HG03025 (cell line): ENCODE measurements around the gene CSRP3.

Experiments used
- ATAC-seq: cut with Tn5 transposase; IDR thresholded peaks from one replicate; pipeline ENCODE4 v1.9.1; 2021; ENCODE audit warnings: mild to moderate bottlenecking, moderate library complexity; ENCODE audit not compliant: unreplicated experiment, low FRiP score

Gene CSRP3

DNA sequence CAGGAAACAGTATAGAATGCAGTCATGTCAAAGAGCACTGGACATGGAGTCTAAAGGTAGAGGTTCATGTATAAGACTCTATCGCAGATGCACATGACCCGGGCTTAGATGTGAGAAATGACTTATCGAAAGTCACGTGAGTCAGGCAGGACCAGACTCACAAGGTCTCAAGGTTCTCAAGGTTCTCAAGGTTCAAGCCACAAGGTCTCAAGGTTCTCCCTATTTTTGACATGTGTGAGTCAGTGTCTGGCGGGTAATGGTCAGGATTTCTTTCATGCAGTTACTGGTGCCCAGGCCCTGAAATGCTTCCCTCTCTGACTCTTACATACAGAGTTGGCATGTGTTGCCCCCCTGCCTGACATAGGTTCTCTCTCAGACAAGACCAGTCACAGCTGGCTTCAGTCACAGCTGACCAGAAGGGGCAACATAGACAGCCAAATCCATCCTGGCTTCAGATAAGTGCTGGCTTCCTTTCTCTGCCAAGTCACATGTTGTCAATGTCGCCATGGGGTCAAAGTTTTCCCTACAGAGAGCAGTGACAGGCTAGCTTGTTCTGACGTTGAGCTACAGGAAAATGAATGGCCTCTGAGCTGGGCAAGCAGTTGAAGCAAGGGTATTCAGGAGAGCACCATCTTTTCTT lies 10.1 kb downstream of the CSRP3 start:
- ATAC-seq: no peak

DNA sequence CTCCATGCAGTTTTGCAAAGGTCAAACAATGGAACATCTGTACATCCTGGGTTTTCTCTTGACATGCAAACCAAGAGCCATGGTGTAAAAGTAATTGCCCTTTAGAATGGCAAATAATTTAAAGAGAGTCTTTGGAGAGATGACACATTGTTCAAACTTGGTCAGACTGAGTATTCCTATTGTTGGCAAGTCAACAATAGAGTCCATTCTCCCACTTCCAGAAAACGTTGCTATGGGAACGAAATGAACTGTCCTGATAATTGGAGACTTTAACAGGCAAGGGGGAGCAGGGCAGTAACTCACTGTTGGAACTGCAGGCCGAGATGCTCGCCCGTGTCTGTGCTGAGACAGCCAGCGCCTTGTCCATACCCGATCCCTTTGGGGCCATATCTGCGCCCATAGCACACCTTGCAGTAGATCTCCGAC lies 13.9 kb downstream of the CSRP3 start:
- ATAC-seq: no peak

DNA sequence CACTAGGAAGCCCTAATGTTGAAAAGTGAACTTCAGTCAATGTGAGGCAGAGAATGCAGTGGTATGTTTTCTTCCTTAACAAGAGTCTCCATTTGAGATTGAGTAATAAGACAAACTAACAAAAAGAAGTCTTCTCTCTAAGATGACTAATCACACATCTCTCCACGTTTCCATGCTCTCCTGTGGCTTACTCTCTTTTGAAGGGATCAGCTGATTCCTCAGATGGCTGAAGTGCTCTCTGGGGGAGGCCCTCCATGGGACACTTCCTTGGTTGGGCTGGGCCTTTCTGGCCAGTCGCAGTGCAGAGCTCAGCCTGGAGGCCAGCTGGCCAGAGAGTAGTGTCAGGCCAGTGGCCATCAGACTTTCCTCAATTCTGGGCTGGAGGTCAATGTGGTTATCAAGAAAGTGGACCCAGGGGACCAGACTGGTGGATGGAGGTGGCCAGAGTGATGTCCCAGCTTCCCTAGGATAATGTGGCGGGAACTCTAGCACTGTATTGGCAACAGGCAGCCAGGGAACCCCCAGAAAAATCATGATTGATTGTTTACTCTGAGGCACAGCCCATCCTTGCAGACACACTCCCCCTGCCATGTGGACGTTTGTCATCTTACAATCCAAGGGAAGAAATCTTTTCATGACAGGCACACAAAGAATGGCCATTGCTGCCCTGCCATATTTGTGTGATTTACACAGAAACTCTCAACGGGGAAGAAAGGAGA lies 14.5 kb downstream of the CSRP3 start:
- ATAC-seq: no peak

DNA sequence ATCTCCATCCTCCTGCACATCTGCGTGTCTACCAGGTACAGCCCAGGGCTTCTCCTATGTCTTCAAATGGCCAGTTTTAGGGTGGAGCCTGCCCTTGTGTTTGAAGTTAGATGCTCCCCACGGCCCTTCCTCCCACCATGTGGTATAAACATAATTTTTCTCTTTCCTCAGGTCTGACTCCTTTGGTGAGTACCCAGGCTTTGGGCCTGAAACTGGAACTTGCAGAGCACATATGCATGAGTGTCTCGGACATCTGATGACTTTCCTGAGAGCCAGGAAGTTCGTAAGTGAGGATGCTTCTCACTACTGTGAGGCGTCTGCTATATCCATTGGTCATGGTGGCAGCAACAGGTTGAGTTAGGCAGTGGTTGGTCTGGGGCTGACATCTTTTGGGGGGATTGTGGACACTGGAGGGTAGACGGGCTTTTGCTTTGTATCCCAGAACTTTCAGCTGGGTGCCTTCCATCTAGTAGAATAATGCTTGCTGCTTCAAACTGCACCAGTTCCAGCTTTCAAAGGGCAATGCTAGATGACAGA lies 16.2 kb downstream of the CSRP3 start:
- no peak for ATAC-seq

DNA sequence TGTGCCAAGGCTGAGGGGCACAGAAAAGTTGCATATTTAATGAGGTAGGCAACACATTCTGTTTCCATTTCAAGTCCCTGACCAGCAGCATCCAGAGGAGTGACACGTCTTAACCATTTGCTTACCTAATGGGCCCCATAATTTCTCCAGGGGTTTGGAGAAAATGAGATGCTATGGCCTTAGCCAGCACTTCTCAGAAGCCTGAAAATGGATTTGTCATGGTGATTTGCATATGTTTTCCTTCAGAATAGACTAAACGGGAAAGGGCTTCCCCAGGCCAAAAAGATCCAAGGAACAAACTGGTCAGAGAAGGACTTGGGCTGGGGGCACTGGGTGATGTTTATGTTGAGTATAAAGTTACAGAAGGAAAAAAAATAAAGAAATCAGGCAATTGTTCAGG lies 16.7 kb downstream of the CSRP3 start:
- ATAC-seq: no peak

DNA sequence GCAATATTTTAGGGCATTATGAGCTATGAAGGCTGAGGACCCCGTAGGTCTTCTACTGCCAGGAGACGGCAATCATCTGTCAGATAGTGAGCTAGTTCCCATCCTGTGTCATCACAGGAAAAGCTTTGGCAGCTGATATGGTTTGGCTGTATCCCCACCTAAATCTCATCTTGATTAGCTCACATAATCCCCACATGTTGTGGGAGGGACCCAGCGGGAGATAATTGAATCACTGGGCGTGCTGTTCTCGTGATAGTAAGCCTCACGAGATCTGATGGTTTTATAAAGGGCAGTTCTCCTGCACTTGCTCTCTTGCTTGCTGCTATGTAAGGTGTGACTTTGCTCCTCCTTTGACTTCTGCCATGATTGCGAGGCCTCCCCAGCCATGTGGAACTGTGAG lies 18.1 kb downstream of the CSRP3 start:
- ATAC-seq: no peak

DNA sequence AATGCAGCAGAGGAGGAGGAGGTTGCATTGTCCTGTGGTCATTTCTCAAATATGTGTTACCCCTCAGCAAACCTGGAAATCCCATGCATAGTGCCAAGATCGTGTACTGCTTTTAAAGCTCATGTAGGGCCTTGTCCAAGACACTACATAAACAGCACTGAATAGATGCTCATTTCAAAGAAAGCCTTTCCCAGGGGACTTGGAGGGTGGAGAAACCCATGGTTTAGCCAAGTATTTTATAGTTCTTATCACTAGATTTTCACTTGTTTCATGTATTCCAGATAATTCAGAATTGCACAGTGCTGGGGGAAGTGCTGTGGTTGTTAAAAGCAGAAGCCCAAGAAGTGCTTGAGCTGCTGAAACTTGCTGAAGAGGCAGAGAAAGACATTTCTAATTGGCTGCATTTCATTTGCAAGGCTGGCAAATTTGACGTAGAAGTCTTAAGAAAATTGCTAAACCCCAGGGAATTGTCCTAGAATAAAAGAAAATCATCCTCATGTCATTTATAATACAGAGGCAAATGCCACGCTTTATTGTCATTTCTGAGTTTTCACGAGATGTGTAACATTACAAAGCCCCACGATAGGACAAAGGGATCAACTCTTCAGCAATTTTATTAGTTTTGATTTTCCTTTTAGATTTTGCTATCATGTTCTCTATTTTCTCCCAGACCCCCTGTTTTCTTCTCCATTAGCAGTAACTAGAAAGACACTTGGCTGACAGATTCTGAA lies 20.1 kb downstream of the CSRP3 start:
- ATAC-seq: no peak

DNA sequence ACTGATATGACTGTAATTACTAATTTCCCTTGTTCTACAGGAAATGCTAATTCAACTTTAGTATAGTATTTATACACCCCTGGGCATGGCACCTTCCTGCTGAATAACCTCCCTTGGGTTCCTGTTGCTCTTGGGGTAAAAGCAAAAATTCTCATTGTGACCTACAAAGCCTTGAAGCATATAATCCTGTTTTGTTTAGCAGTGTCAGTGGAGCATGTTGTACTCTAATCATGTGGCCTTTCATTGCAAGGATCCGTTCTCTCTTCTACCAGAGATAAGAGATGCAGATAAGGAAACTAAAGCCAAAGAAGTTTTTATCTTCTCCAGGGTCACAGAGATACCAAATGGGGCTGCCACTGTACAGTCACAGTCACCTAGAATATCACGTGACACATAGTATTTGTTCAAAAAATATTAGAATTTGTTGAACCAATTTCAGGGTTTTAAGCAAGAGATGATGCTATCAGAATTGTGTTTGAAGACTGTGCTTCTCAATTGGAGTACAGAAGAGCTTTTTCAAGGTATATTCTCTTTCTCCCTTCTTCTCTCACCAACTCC lies 25.1 kb downstream of the CSRP3 start:
- no peak for ATAC-seq

DNA sequence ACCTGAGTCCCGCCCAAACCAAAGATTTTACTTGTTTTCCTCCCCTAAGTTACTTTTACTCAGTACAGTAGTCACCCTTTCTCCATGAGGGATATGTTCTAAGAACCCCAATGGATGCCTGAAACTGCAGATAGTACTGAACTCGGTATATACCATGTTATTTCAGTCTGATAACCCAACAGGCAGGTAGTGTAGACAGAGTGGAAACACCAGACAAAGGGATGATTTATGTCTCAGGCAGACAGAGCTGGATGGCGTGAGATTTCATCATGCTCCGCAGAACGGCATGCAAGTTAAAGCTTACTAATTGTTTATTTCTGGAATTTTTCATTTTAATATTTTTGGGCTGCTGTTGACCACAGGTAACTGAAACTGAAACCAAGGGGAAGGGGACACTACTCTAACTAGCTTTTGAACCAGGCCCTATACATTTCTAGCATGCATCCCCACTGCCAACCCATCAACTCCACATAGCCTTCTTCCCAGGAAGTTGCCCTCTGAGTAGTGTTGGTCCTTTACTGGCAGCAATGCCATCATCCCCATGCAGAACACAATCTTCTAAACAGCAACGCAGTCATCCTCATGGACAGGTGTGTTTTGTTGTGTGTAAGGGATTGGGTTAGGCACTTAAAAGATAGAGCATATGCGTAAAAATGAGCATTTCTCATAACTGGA lies 27.7 kb downstream of the CSRP3 start:
- no peak for ATAC-seq

DNA sequence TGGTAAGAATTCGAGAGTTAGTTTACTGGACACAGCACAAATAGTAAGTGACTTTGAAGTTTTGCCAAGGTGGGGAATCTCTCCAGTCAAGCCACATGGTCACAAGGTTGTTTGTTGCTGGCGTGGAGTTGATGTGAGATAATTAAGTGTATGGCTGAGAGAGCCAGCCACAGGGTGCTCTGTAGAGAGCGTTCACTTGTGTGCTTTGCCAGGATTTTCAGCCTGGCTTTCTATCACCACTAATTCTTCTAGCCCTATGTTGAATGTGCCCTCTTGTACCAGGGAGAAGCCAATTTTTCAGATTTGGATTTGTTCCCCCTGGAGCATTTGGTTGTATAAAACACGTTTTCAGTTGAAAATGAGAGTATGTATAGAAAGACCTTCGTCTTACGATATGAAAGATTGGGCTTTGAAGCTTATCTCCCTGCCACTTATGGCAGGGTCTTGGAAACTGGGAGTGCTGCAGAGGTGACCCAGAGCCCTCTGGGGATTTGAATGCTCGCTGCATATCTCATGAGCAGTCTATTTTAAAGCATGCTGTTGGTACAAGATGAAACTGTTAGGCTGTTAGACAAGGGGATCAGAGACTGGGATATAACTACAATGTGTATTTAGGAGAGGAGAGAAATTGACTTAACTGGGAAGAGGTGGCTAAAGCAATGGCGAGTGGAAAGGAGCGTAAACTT lies 28.6 kb downstream of the CSRP3 start:
- ATAC-seq: no peak

DNA sequence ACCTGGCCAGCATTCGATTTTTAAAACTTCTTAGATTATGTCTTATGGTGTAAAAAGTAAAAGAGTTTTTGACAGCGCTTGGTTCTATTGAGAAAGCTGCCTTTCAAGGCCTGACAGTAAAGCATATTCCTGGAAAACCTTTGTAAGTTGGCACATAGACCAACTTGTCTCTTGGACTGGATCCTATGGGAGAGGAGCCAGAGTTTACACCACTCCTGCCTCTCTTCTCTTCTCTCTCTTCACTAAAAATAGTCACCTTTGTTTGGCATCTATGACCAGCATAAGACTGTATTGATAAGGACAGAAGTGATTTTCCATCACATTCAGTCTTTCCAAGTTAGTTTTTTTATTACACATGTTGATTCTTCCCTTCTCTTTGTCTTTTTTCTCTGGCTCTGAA lies 33.7 kb downstream of the CSRP3 start:
- ATAC-seq: no peak

DNA sequence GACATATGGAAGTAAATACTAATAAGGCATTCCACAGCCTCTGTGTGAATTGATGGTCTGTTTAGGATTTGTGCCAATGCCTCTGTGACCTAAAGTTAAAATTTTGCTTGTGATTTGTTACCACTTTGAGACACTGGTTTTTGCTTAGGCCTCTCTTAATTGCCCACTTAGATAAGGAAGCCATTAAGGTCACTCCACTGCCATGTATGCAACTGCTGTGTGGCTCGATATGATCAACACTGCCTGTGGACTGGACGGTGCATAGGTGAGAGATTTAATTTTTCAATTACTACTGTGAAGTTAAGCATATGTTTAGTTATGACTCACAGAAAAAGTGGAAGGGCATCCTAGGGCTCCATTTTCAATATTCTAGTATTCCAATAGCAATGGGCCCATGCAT lies 36.9 kb downstream of the CSRP3 start:
- ATAC-seq: no peak

DNA sequence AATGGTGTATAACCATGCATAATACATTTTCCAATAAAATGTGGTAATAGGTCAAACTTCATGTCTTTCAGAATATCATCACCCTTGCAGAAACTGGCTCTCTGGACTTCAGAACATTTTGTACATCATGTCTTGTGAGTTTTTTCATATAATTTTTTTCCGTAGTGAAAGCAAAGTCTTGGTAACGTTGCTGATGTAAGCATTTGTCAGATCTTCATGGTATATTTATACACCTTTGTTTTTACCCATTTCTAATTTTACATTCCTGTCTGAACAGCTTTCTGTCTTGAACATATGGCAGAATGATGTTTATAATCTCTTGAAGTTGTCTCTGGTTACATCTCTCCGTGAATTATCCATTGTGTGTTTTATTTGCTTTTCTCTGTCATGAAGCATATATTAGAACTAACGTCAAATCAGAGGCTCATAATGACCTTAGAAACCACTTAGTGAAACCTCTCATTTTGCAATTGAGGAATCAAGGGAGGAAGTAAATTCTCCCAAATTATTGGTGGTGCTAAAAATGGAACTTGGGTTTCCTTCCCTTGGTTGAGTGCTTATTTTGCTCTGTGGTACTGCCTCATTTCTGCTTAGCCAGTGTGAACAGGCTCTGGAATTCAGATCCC lies 37.4 kb downstream of the CSRP3 start:
- no peak for ATAC-seq

DNA sequence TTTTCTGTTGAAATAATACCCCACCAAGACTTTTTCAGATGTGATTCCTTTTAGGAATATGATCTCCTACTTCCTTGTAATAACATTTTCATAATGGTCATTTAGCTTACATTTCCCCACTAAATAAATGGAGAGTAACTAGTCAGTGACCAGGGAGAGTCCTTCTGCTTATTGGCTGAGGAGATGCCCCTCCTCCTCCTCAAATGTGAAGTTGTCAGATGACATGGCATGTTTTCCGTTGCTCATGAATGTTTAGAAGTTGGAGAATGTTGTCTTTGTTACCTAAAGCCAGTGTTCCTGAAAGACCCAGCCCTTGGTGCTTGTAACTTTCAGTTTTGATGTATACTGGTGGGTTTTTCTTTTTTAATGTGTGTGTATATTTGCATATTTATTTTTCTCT lies 38.2 kb downstream of the CSRP3 start:
- no peak for ATAC-seq

DNA sequence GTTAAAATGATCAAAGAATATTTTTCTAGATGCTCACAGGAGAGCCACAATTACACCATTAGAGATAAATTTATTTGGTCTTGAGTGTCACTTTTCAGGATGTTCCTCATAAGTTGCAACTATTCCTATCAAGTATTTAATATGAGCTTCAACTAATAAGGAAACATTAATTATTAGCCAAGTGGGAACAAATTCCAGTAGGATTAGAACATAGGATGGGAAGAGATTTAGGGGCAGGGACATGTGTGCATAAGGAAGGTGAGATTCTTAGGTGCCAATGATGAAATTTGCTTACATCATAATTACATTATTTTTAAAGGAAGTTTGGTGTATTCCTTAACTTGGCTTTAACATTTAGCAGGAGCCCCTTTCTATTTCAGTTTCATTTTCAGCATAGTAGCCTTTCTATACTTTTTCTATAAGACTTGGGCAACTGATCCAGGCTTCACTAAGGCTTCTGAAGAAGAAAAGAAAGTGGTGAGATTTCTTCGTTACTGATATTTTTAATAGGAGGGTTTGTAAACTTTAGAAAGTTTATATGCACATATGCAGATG lies 38.8 kb downstream of the CSRP3 start:
- no peak for ATAC-seq

DNA sequence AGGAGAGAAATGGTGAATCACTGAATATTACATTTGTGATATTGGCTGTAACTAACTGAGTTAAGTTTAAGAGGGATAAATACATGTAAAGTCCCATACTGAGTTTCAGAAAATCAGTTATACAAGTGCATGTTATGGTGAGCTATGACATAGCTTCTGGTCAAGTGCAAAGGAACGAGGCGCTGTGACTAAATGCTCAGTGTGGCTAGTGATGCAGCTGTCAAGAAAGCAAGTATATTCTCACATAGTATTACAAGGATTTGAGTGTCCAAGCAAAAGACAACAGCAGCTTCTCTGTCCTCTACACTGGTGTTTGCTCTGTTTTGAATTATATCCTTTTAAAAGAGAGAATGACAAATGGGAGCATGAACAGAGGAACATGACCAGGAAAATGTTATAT lies 40.1 kb downstream of the CSRP3 start:
- no peak for ATAC-seq

DNA sequence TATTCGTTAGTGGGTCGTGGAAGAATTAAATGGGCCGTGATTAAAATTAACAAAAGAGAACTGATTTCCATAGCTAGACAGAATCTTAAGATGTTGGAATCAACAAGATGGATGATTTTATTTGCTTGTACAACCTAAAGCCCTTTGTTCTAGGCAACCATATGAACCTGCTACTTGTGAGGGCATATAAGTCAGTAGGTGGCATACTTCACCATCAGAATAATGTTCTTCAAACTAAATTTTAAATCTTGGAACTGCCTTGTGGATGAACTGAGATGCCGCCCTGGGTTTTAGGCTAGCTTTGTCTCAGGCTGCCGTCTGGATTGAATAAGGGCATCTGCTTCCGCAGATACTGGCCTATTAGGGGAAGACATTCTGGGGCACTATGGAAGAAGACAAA lies 40.9 kb downstream of the CSRP3 start:
- ATAC-seq: no peak

DNA sequence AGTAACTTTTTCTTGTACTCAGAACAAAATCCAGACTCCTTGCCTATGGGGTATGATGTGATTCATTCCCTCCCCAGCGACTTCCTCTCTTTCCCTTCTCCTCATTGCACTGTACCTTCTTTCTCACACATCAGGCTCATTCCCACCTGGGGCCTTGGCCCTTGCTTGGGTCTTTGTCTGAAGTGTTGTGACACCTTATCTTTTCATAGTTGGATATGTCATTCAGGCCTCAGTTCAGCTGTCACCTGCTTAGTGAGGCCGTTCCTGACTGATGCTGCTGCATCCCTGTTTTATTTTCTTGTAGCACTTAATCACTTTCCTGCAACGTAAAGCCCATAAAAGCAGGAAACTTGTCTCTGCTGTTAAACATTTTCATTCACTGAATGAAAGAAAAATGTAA lies 44.9 kb downstream of the CSRP3 start:
- ATAC-seq: no peak

DNA sequence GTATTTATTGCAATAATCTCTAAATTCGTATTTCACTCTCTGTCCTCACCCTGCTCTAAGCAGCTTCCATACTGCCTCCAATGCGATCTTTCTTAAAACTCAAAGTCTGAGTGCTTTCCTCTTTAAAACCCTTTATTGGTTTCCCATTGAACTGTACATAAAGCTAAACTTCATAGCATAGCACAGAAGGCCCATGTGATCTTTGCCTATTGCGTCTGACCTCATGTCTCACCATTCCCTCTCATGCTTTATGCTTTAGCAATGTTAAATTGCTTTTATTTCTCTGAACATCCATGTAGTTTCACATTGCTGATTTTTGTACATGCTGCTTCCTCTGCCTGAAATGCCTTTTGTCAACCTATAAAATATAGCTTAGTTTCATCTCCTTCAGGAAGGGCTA lies 56.5 kb downstream of the CSRP3 start:
- ATAC-seq: no peak
